Posterior vena cava (tissue), 2 donors: ENCODE data around the gene DPF1. TPM values are rescaled to one million over a fixed set of nuclear protein-coding genes. Genes with fewer than 3 reads are reported as not detected.
"Not testable (repeated sequence)": the region's sequence is repeated elsewhere in the genome, so short reads cannot be mapped to it uniquely, and the experiment has no call there.

Source experiments
- DNase-seq: peaks from one replicate; pipeline ENCODE4 v3.0.0-alpha.2; 2020; ENCODE audit warnings: low spot score
- intact Hi-C, 2 donors: fragments of 100-400 bp; cut with DNase I; formaldehyde crosslinking; loops; one replicate each; pipeline versions ENCODE4 v1.14.1 to v1.14.2; 2022 to 2023
- long read RNA-seq, 2 donors: library from polyadenylated mRNA; unstranded; transcript quantifications; one replicate each; pipeline ENCODE4 v2.0.0, GENCODE V29; 2020 to 2021
- total RNA-seq, 2 donors: library from RNA; stranded (reverse); fragmentation: NEBNext Ultra II Directional; extraction: Animal tissue kit (Norgen Biotek cat#: 25700); gene quantifications; one replicate each; pipeline ENCODE4 v1.2.1, GENCODE V29; 2021
- donor health status: DM: yes; HTN: yes; CAD: no.
- donor health status: DM: yes; HTN: yes; CAD: no.

DPF1 gene
- under 1 TPM; 0.14 to 0.65 TPM for total RNA-seq
- long read RNA-seq, donor 1, result 0 reads
- long read RNA-seq, donor 2, result 0 reads

DNA sequence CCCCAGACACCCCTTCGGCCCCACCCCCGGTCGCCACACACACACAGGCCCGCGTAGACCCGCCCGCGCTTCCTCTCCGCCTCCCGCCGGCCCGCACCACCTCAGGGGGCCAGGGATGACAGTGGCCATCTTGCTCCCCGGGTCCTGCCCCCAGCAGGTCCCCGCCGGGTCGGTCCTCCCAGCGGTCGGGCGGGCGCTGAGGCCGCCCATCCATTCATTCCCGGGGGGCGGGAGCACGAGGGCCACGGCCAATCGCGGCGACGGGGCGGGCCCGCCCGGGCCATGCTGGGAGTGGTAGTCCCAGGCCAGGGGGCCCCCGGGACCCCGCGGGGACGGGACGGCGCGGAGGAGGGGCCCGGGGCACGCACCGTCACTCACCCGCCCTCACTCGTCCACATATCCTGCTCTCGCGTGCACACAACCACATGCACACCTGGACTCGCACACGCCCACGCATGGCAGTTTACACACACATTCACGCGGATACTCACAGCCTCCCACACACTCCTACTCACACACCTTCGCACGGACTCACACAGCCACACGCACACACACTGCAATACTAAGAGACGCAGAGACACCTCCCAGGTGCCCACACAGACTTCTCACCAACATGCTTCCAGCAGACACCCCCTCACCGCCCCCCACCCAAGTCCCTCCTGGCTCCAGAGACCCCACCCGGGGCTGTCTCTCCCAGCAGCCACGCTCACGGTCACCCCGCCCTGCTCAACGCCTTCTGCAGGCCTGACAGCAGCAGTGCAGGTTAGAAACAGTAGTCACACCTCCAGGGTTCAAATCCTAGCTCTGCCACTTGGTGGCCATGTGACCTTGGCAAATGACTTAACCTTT lies at the start of gene DPF1:
DPF1 (minus strand) TSS at position 209 of the 849 bp plus-strand sequence; CDS start at position 129, 80 bp downstream.
- intact Hi-C loops, result loop anchor here in 1 of 2 donors (10.0 kb wide), 1 partner anchor 309 kb away; no protein-coding TSS in a partner anchor
- DNase-seq, result no peak

- DNase-seq, result no peak
- intact Hi-C loops, result no loop called here
Measured at GRCh38 chr19:38273499-38273898, 49.5 kb upstream of the DPF1 start.

DNA sequence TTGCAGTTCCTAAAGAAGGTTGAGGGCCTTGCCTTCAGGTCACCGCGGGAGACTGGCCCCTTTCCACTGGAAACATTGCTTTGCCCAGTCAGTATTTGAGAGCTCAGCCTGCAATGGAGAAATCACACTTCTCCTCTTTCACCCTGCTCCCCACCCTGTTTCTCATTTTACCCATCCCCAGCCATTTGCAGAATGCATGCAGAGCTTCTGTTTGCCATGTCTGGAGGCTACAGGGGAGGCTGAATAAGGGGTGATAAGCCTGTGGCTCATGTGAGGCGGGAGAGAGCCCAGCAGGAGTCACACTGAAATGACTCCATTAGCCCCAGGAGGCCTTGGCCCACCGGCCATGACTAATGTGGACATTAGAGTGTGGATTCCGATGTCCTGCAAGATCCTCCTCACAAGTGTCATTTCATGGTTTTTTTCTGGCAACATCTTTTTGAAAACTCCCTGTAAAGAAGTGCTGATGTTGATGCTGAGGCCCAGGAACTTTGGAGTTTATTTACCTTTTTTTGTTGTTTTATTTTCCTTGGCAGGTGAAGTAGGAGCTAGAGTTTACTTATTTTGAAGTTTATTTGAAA lies 46.7 kb upstream of the DPF1 start:
- DNase-seq, result no peak
- intact Hi-C loops, result no loop called here

DNA sequence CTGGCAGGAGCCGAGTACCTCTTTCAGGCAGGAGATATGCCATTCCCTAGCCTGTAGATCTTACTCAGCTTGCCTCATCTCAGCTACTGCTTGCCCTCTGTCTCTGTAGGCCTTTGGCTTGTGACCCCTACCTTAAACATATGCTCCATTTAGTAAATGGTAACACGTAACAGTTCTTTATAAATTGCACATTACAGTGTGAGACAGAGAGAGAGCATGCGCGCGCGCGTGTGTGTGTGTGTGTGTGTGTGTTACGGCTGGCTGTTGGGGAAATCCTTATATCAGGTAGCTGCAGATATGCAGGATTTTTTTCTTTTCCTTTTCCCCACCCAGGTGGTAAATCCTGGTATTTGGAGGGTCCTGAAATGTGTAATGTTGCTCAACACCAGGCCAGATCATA lies 44.5 kb upstream of the DPF1 start:
- DNase-seq, result no peak
- intact Hi-C loops, result no loop called here

GRCh38 chr19:38267761-38268483 lies 43.9 kb upstream of the DPF1 start:
- intact Hi-C loops, result no loop called here
- no peak for DNase-seq

- no peak for DNase-seq
- intact Hi-C loops, result no loop called here
Measured at GRCh38 chr19:38266981-38267597, 43.1 kb upstream of the DPF1 start.

- DNase-seq, result no peak
- intact Hi-C loops, result no loop called here
Measured at GRCh38 chr19:38265921-38266429, 42.0 kb upstream of the DPF1 start.

- no peak for DNase-seq
- intact Hi-C loops, result no loop called here
Measured at GRCh38 chr19:38265213-38265861, 41.3 kb upstream of the DPF1 start.

DNA sequence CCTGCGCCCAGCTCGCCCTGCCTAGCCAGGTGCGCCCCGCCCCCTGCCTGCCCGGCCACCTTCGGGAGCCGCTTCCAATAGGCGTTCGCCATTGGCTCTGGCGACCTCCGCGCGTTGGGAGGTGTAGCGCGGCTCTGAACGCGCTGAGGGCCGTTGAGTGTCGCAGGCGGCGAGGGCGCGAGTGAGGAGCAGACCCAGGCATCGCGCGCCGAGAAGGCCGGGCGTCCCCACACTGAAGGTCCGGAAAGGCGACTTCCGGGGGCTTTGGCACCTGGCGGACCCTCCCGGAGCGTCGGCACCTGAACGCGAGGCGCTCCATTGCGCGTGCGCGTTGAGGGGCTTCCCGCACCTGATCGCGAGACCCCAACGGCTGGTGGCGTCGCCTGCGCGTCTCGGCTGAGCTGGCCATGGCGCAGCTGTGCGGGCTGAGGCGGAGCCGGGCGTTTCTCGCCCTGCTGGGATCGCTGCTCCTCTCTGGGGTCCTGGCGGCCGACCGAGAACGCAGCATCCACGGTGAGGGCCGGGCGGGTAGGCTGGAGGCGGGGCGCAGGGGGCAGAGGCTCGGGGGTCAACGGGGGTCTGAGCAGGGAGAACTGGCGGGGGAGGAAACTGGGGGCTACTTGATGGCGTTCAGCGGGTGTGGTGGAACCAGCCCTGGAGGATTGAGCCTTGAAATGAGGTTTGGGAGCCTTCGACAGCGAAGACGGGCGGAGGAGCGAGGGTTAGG lies 40.6 kb upstream of the DPF1 start, which contains the start of gene SPINT2:
SPINT2 (plus strand) TSS at position 88 of the 727 bp plus-strand sequence; CDS start at position 408, 320 bp downstream.
- peak; percentile 83 for DNase-seq
- intact Hi-C loops, result no loop called here

DNA sequence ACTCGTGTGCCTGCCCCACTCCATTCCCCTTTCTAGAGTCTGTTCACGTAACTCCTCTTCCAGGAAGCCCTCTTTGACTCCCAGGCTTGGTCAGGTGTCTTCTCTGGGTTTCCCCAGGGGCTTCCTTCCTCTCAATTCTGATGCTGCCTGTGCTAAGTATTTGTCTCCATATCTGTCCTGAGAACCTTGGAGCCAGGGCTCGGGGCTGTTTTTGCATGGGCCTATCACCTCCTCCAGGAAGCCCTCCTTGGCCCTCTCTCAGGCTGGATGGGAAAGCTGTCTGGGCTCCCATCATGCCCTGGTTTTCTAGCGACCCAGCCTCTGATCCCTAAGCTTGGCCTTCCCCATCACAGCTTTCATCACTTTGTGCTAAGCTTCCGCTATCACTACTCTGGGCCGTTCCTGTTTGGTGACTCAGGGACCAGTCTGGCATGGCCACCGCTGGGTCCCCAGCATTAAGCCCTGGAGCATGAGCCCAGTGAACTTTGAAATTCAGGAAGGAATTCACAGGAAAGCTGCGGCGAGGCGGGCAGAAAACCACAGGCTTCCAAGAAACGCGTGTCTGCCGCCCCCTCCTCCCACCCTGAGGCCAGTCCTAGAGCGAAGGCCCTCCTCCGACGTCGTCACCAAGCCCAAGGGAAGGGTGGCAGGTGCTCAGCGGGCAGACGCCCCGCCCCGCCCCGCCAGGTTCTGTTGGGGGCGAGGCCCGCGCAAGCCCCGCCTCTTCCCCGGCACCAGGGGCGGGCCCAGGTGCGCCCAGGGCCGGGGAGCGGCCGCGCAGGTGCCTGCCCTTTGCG lies 39.9 kb upstream of the DPF1 start:
- intact Hi-C loops, result no loop called here
- peak; percentile 85 for DNase-seq

DNA sequence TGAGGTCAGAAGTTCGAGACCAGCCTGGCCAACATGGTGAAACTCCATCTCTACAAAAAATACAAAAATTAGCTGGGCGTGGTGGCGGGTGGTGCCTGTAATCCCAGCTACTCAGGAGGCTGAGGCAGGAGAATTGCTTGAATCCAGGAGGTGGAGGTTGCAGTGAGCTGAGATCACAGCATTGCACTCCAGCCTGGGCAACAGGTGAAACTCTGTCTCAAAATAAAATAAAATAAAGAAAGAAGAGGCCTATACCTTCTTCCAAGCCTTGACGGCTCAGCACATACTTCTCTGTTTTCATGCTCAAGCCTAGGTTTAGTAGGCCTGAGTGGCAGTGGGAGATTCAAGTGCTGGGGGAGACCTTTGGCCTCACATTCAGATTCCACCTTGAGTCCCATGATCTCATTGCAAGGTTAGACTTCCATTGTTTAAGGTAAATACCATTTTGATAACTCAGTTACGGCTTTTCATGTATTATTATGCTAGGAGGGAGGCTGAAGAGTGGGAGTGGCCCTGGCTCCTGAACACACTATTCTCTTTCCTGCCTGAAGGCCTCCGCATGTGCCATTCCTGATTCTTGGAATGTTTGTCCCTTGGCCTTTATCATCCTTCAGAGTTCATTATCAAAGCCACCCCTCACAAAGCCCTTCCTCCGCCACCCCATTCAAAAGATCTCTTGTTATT lies 38.7 kb upstream of the DPF1 start:
- intact Hi-C loops, result no loop called here
- no peak for DNase-seq

GRCh38 chr19:38261942-38262341 lies 37.9 kb upstream of the DPF1 start:
- intact Hi-C loops, result loop anchor here in 1 of 2 donors (1.0 kb wide), 1 partner anchor 29 kb away; no protein-coding TSS in a partner anchor

GRCh38 chr19:38255383-38256014 lies 31.5 kb upstream of the DPF1 start:
- no peak for DNase-seq
- intact Hi-C loops, result no loop called here

More at GRCh38 chr19:38261942-38262341, 37.9 kb upstream of the DPF1 start:
- not testable (repeated sequence) for DNase-seq

DNA sequence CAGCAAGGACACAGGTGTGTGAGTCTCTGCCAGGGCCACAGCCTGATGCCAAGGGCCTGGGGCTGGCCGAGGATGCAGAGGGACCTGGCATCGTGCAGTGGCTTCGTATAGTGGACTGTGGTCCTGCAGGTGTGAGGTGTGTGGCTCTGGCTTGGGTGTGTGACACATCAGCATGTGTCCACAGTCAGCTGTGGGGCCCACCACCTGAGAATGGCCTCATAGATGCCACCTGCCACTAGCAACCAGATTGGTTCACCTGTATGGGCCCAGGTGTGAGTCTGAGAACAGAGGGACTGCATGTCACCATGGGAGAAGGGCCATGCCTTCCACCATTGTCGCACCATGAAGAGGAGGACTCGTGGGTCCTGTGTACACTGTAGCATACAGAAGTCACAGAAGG lies 29.8 kb upstream of the DPF1 start:
- intact Hi-C loops, result loop anchor here in 1 of 2 donors (5.0 kb wide), 1 partner anchor 69 kb away; no protein-coding TSS in a partner anchor
- no peak for DNase-seq

DNA sequence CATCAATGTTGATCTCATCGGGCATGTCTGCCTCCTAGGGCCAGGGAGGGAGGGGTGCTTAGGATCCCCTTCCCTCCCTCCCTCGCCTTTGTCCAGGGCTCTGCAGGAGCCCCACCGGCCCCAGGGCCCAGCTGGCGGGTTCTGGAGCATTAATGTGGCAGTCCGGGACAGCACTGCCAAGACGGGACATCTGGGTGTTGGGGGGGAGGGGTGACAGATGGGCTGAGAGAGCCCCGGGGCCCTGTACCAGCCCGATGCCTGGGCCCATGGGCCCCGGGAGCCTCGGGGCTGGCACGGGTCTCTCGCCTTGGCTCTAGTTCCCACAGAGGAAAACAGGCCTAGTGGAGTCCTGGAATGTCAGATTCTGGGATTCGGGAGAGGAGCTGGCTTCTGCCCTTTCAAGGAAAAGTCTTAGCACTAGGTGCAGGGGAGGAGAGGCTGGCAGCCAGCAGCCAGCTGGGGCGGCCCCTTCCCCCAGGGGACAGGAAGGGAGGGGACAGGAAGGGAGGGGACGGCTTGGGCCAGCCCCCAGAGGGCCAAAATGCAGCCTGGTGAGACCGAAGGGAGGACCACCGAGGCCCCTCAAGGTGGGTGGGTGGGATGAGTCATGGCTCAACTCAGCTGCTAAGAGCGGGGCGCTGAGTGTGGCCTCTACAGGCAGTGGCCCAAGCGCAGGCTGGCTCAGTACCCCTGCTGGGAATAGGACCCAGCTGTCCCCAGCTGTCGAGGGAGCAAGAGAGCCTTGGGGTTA lies 29.1 kb upstream of the DPF1 start:
- DNase-seq, result peak; percentile 84
- intact Hi-C loops, result loop anchor here in 1 of 2 donors (5.0 kb wide), 1 partner anchor 69 kb away; no protein-coding TSS in a partner anchor
